Fibroblast of pulmonary artery (primary cell): ENCODE measurements around the gene TNS4.
A peak's percentile ranks its signal among the peaks of the same experiment; 100 is the strongest.

Experiments
- DNase-seq: peaks from one replicate; pipeline ENCODE4 v3.0.0-alpha.2; 2010; ENCODE audit warnings: low read depth
- H3K4me3 ChIP-seq: replicated peaks from 2 replicates; pipeline ENCODE4 v1.5.1; 2011; ENCODE audit warnings: low read depth, mild to moderate bottlenecking, control low read depth, low read length, moderate library complexity
- TF ChIP-seq, protein P1 (sequence below): IDR thresholded peaks from 2 replicates; pipeline ENCODE4 v1.5.1; 2011; ENCODE audit warnings: mild to moderate bottlenecking, control low read depth, low read length, inconsistent platforms; ENCODE audit errors: missing control alignments

Gene TNS4

DNA sequence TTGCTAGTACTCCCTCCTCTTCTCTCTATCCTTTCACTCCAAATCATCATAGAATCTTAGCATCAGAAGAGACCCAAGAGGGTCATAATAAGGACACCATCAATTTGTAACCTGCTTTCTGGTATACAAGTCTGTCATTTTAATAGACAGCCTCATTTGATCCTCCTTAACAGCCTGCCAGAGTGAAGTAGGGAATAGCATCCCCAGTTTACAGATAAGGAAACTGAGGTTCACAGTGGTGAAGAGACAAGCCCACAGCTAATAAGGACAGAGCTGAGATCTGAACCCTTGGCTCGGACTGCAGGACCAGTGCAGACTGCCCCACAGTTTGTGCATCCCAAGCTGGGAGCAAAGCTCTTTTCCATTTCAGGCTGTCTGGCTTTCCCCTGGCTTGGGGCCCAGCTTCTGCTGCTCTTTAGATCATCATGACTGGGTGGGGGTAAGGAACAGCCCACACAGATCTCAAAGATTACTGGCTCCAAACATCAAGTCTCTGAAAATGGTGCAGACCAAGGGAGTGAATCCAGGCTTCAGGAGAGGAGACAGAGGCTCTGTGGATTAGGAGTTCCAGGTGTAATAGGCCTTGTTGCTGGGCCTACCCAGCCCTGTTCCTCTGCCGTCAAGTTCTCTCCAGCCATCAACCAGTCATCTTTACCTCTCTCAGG, 68.4 kb downstream of the TNS4 start:
- H3K4me3 ChIP-seq, result no peak overlapping the region
- TF ChIP-seq, protein P1, sequence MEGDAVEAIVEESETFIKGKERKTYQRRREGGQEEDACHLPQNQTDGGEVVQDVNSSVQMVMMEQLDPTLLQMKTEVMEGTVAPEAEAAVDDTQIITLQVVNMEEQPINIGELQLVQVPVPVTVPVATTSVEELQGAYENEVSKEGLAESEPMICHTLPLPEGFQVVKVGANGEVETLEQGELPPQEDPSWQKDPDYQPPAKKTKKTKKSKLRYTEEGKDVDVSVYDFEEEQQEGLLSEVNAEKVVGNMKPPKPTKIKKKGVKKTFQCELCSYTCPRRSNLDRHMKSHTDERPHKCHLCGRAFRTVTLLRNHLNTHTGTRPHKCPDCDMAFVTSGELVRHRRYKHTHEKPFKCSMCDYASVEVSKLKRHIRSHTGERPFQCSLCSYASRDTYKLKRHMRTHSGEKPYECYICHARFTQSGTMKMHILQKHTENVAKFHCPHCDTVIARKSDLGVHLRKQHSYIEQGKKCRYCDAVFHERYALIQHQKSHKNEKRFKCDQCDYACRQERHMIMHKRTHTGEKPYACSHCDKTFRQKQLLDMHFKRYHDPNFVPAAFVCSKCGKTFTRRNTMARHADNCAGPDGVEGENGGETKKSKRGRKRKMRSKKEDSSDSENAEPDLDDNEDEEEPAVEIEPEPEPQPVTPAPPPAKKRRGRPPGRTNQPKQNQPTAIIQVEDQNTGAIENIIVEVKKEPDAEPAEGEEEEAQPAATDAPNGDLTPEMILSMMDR, result no peak
- DNase-seq, result peak; percentile 66

DNA sequence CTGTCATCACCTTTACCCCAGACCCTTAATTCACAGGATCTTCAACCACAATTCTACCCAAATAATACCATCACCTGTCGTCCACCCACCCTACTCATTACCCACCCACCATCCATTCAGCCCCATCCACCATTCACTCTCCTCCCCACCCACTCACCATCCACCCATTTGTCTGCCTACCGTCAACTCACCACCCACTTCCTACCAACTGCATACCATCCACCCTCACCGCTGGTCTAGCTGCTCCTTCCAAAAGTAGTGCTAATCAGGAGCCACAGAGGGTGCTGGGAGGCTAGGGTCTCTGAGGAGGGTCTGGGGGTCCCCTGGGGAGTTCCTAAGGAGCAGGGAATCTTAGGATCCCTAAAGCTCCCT, 70.2 kb downstream of the TNS4 start:
- DNase-seq, result no peak
- H3K4me3 ChIP-seq, result no peak overlapping the region
- TF ChIP-seq, protein P1, result no peak

DNA sequence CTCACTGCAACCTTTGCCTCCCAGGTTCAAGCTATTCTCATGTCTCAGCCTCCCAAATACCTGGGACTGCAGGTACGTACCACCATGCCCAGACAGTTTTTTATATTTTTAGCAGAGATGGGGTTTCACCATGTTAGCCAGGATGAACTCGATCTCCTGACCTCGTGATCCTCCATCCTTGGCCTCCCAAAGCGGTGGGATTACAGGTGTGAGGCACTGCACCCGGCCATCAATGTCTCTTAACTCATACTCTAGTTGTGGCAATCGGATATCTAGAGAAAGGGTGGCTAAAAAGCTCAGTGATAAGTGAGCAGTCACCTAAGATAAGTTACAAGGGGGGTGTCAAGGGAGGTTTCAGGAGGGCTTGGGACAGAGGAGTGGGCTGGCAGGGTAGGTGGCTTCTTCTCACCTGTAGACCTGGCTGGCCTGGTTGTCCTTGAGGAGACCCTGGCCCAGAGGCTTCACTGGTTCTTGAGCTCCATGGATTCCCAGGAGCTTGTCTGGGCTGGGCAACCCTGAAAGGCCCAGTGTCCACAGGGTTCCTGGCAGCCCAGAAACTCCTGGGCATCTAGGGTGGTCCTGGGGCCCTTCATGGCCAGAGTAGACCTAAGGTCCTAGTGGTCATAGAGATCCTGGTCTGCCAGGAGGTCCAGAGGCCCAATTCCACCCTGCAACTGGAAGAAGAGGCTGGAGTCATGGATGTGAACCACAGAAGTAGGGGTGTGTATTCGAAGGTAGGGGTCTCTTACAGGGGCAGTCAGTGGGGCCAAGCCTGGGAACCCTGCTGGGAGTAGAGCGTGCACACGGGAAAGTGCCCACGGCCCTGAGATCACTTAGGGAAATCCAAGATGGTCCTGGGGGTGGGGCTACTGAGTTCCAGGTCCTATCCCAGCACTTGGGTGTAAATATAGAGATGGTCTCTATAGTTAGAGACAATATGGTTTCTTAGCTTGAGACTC, 70.9 kb downstream of the TNS4 start:
- H3K4me3 ChIP-seq, result no peak overlapping the region
- no peak for DNase-seq
- TF ChIP-seq, protein P1, result no peak

DNA sequence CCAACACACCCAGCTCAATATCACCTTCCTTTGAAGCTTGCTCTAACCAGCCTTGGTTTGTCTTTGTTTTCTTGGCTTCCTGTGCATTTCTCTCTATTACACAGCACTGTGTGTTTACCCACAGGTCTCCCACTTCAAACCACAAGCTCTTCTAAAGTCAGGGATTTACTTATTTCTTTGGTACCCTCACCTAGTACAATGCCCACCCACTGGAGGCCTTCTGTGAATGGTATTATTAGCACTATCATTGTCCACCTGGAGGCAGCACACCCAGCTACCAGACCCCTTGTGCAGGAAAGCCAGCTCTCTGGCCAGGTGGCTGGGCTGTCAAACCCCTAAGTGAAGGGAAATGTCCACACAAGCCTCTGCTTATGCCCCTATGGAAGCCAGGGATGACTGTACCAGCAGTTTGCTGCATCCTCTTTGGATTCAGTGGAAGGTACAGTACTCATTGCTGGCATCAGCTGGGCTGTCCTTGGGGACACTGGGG, 74.4 kb downstream of the TNS4 start:
- no peak for DNase-seq
- H3K4me3 ChIP-seq, result no peak overlapping the region
- TF ChIP-seq, protein P1, result no peak
